MM.1S (cell line): ENCODE data around the gene JMJD6.
"Not testable (repeated sequence)": the region's sequence is repeated elsewhere in the genome, so short reads cannot be mapped to it uniquely, and the experiment has no call there.

Experiments used
- EZH2 ChIP-seq: fragments of 300-600 bp; sonication (generic); optimal IDR thresholded peaks from 2 replicates; pipeline ENCODE3; 2017; ENCODE audit warnings: low read depth, mild to moderate bottlenecking, antibody characterized with exemption, low read length, mixed read lengths
- EZH2phosphoT487 ChIP-seq: fragments of 300-600 bp; sonication (generic); IDR thresholded peaks from 2 replicates; pipeline ENCODE4 v1.6.1; 2018; ENCODE audit warnings: antibody characterized with exemption, low read length
- TF ChIP-seq, protein P1 (sequence below): fragments of 300-600 bp; sonication (generic); IDR thresholded peaks from 2 replicates; pipeline ENCODE4 v1.5.1; 2016; ENCODE audit warnings: antibody characterized with exemption, low read length, mixed read lengths

DNA sequence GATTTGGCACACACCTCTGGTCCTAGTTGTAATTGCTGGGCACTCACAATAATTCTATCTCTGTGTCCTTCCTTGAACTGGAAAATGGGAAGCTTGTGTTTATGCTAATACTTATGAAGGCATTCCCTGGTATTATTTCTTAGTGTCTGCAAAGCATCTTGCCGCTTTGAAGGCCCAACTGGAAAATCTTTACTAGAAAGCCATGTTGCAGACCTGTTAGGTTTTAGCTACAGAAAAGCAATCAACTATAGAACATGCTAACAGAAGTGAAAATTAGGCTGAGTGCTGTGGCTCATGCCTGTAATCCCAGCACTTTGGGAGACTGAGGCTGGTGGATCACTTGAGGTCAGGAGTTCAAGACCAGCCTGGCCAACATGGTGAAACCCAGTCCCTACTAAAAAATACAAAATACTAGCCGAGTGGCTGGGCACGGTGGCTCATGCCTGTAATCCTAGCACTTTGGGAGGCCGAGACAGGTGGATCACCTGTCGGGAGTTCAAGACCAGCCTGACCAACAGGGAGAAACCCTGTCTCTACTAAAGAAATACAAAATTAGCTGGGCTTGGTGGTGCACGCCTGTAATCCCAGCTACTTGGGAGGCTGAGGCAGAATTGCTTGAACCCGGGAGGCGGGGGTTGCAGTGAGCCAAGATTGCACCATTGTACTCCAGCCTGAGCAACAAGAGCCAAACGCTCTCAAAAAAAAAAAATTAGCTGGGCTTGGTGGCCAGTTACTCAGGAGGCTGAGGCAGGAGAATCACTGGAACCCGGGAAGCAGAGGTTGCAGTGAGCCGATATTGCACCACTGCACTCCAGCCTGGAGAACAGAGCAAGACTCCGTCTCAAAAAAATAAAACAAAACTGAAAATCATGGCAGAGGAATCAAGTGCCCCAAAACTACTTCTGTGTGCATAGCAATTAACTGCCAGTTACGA, 5.7 kb upstream of the JMJD6 start:
- TF ChIP-seq, protein P1, sequence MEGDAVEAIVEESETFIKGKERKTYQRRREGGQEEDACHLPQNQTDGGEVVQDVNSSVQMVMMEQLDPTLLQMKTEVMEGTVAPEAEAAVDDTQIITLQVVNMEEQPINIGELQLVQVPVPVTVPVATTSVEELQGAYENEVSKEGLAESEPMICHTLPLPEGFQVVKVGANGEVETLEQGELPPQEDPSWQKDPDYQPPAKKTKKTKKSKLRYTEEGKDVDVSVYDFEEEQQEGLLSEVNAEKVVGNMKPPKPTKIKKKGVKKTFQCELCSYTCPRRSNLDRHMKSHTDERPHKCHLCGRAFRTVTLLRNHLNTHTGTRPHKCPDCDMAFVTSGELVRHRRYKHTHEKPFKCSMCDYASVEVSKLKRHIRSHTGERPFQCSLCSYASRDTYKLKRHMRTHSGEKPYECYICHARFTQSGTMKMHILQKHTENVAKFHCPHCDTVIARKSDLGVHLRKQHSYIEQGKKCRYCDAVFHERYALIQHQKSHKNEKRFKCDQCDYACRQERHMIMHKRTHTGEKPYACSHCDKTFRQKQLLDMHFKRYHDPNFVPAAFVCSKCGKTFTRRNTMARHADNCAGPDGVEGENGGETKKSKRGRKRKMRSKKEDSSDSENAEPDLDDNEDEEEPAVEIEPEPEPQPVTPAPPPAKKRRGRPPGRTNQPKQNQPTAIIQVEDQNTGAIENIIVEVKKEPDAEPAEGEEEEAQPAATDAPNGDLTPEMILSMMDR, result not testable (repeated sequence)
- TF ChIP-seq EZH2phosphoT487, EZH2: not testable (repeated sequence)
